Activated CD4-positive, CD25-positive, alpha-beta regulatory T cell (primary cell): ENCODE data around the gene KDM5A.
"Not testable (repeated sequence)": the region's sequence is repeated elsewhere in the genome, so short reads cannot be mapped to it uniquely, and the experiment has no call there.

Source experiments
- DNase-seq, 4 experiments: peaks; one replicate each; lab custom pipeline; 2025; lab: John Stamatoyannopoulos, UW

Gene KDM5A

DNA sequence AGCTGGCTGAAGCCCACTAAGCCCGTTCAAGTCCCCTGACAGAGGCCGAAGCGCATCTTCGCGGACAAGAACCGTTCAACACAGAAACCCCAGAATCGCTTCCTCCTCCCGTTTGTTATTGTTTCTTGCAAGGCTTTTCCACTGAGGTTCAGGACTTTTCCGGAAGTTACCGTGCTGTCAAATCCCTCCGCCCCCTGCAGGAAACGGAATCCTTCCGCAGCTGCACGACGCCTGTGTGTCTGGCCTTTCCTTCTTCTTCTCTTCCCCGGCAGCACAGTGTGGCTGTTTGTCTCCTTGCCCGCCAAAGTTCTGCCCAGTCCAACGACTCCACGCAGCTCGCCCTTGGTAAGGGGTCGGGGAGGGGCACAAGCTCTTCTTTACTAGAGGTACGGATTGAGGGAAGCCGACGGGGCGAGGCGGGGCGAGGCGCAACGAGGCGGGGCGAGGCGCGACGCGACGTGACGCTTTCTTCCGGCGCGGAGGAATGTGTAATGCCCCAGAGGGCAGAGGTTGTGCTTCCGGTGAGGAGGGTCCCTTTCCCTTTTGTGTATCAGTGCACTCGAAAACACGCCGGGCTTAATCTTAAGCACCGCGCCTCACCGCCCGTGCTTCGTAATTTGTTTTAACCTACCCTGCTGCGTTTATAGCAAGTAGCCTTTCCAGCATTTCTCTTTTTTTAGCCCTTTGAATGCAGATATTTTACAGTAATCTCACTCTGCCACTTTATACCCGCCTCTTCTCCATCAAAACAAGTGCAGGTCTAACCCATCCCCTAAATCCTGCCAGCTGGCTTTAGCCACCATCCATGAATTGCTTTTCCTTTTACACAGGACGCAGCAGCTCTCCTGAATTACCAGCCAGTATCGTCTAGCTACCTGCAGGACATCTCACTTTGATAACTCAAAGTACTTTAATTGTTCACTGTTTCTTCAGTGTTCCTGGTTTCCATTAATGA, at the start of gene KDM5A:
TSS of gene KDM5A (minus strand) at position 179 of the 955 bp plus-strand sequence. CDS start 229 bp downstream, outside the sequence.
- DNase-seq, result no peak

DNA sequence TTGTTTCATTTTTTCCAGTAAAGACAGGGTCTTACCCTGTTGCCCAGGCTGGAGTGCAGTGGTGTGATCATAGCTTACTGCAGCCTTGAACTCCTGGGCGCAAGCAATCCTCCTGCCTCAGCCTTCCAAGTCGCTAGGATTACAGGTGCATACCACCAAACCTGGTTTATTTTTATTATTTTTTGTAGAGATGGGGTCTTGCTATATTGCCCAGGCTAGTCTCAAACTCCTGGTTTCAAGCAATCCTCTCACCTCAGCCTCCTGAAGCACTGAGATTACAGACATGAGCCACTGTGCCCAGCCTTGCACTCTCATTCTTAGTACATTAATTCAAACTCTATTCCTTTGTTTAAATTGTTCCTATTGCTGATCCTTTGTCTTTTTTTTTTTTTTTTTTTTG, 46.6 kb upstream of the KDM5A start:
- DNase-seq, result not testable (repeated sequence)

DNA sequence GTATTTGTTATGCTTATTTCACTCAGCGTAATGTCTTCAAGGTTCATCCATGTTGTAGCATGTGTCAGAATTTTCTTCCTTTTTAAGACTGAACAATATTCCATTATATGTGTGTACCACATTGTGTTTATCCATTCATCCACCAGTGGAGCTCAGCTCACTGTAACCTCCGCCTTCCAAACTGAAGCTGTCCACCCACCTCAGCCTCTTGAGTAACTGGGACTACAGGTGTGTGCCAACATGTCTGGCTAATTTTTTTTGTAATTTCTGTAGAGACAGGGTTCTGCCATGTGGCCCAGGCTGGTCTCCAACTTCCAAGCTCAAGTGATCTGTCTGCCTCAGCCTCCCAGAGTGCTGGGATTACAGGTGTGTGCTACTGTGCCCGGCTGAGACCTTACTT, 33.4 kb upstream of the KDM5A start:
- no peak for DNase-seq

DNA sequence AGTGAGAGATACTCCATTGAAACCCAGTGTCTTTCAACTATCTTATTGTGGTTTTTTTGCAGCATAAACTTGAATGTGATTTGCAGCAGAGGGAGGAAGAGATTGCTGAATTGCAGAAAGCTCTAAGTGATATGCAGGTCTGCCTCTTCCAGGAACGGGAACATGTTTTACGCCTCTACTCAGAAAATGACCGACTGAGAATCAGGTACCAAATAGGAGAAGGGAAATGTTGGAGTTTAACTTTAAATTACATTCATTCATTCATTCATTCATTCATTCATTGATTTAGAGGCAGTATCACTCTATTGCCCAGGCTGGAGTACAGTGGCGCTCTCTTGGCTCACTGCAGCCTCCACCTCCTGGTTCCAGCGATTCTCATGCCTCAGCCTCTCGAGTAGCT, 29.3 kb upstream of the KDM5A start:
- no peak for DNase-seq

DNA sequence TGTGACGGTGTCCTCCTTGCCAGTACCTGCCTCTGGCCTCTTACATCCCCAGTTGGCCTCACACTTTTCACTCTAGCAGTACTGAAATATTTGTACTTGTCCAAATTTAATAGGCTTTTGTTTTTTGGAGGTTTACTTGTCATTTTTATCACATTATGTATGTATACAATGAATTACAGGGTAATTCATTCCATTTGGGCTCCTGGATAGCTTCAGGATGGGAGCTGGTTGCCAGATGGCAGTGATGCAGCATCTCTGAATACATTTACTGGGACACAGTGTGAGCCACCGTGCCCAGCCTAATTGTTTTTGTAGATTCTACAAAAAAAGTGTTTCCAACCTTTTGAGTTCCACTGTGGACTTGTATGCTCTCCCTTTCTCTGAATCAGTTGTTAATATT, 25.7 kb upstream of the KDM5A start:
- DNase-seq, result no peak

DNA sequence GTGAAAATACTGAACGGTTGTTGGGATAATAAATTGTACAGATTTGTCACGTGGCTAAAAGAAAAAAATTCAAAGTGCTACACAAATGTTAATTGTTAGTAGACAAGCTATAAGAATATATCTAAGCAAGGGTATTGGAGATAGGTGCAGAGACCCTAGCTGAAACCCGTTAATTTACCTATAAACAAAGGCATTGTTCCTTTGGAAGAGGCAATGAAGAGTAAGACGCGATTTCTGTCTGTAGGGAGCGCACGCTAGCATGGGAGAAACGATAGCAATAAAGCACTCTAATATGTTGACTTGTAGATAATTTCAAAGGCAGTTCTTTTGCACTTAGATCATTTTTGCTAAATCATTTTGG, 12.9 kb upstream of the KDM5A start:
- no peak for DNase-seq

DNA sequence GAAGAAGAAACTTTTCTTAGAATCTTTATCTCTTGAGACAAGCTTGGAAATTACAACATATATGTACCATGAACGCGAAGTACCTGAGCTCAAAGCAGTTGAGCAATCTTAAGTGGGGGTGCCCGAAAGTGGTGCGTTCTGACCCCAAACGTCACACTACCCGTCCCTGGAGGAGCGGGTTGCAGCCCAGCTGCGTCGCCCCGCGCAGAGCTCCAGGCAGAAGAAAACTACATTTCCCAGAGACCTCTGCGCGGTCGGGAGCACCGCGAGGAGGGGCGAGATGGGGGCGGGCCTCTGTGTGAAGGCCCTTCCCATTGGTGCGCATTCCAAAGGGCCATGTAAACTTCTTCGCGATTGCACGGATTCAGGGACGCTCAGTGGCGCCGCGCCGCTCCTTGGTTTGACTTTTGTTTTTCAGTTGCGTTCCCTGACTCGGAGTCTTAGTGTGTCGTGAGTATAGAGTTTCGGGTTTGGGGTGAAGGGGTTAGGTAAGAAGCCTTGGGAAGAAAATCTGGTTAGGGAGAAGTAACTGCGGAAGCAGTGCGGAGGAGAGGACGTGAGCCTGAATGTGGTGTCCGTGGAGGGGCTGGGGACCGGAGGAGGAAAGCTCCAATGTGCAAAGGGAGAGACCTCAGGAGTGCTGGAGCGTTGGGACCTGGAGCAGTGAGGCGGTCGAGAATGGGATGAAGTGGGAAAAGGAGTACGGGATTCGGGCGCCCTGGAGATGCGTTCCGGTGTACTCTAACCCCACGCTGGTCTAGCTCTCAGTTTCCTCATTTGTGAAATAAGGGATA, 12.3 kb upstream of the KDM5A start, which contains the start of gene CCDC77:
TSS of gene CCDC77 (plus strand) at position 410 of the 794 bp plus-strand sequence. CDS start 7,740 bp downstream, outside the sequence.
- no peak for DNase-seq

DNA sequence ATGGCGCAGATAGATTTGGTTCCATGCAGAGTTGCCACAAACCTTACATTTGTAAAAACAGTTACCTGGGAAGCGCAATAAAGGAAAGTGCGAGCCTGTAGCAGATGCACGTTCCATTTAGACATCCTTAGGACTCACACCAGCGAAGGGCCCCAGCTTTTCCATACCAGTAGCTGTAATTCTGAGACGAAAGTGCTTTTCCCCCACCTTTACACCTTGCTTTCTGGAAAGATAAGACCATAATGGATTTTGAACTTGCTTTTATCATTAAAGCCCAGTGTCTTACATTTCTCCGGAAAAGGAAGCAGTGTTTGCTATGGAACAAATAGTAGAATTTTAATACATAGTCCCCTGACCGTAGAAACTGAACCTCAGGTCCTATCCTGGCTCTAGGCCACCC, 11.7 kb upstream of the KDM5A start:
- DNase-seq, result no peak

DNA sequence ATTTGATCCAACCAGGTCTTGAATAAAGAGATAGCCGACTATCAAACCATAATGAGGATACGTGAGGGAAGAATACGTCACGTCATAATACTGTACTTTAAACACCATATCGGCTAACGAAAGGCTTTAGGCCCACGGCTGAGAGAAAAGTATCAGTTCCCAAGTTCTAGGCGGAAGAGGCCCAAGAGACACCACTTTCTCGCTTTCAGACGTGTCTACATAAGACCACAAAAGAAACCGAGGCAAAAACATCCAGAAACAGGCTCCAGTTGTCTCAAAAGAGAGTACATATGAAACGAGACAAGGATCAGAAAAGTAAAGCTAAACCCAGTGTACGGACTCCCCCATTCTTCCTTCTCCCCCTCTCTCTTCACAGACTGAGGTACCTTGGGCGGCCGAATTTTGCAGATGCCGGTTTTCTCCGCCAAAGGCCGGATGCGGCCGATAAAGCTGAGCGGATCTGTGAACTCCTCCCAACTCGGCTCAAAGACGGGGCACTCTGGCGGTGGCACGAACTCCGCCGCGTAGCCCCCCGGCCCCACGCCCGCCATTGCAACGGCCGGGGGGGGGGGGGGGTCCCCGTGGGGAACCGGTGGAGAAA, 479 bp downstream of the KDM5A start:
- no peak for DNase-seq

DNA sequence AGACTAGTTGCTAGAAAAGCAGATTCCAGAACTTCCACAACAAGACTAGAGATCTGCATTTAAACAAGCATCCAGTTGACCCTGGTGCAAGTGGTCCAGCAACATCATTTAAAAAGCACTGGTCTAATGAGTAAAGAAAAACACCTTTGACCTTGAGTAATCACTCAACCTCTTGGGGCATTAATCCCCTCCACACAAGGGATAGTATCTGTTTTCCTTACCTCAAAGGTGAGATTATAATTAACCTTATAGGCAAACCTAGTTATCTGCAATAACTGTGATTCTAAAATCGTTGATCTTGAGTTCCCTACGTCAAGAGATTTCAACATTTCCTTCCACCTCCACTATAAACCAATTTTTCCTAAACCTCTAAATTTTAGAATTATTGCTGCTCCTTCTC, 1.1 kb downstream of the KDM5A start:
- DNase-seq, result no peak

DNA sequence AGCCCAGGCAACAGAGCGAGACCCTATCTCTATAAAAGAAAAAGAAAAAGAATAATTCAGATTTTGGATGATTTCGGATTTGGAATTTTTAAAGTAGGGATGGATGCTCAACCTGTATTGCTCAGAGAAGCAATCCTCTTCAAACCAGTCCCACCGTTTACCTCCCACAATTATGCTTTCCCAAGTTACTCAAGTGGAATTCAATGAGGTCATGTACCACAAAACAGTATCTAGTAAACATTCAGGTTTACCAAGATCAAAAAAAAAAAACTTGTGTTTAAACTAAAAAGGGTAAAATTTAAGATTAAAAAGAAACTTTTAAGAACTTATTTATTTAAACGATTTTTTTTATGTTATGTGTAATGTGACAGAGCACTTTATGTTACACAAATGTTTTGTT, 2.5 kb downstream of the KDM5A start:
- no peak for DNase-seq

DNA sequence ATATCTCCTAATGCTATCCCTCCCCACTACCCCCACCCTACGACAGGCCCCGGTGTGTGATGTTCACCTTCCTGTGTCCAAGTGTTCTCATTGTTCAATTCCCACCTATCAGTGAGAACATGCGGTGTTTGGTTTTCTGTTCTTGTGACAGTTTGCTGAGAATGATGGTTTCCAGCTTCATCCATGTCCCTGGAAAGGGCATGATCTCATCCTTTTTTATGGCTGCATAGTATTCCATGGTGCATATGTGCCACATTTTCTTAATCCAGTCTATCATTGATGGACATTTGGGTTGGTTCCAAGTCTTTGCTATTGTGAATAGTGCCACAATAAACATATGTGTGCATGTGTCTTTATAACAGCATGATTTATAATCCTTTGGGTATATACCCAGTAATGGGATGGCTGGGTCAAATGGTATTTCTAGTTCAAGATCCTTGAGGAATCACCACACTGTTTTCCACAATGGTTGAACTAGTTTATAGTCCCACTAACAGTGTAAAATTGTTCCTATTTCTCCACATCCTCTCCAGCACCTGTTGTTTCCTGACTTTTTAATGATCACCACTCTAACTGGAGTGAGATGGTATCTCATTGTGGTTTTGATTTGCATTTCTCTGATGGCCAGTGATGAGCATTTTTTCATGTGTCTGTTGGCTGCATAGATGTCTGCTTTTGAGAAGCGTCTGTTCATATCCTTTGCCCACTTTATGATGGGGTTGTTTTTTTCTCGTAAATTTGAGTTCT, 18.2 kb downstream of the KDM5A start:
- DNase-seq, result not testable (repeated sequence)

DNA sequence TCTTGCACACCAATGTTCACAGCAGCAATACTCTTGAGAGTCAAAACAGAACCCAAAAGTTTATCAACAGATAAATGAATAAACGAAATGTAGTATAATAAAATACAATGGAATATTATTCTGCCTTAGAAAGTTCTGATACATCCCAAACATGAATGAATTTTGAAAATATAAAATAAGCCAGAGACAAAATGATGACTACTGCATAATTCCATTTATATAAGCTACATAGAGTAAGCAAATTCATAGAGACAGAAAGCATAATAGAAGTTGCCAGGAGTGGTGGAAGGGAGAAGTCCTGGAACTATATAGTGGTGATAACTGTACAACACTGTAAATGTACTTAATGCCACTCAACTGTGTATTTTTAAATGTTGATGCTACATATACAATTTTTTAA, 21.1 kb downstream of the KDM5A start:
- no peak for DNase-seq

DNA sequence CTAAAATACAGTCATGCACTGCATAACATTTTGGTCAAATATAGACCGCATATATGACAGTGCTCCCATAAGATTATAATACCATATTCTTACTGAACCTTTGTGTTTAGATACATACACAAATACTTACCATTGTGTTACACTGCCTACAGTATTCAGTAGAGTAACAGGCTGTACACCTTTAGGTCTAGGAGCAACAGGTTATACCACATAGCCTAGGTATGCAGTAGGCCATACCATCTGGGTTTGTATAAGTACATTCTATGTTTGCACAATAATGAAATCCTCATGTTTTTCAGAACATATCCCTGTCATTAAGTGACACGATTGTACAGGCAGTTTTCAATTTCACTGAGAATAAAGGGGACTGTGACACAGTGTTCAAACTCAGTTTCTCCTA, 22.3 kb downstream of the KDM5A start:
- DNase-seq, result no peak

DNA sequence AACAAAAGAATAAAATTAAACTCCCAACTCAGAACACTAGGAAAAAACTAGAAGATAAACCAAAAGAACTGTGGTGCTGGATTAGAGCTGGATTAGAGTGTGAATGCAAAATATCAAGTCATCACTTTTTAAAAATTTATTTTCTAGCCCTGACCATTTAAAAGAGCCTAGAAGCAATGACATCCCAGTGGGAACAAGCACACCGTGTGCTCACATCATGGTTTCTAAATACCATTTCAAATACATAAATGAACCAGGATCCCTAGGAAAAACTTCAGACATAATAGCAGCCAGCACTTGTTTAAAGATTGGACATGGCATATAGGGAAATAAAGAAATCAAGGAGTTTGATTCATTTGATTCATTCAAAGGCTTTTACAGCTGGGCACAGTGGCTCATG, 30.0 kb downstream of the KDM5A start:
- DNase-seq, result no peak

DNA sequence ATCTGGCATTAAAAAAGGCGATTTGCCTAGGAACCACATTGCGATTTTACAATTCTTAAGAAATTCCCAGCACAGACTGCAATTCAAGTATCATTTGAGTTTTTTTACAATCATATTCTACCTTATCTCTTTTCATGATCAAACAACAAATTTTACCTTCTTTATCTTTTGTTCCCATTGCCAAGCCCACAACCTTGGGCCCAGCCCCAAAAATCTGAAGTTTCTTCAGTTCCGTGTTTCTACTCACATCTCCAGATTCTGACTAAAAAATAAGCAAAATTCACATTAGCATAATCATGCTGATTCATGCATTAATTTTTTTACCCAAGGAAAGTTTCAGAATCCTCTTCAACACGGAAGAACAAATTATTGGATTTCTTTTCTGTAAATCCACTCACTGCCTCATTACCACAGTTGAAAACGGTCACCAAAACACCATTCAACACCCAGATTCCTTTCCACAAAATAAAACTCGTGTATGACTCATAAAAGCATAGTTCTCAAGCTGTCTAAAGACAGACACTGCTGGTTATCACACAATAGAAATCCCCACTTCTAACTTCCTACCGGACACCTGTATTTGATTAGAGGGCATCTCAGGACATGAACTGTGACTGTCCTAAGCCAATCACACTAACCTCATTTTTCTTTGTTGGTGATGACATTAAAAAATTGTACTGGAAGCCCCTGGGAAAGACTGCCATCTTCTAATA, 32.7 kb downstream of the KDM5A start:
- DNase-seq, result no peak

DNA sequence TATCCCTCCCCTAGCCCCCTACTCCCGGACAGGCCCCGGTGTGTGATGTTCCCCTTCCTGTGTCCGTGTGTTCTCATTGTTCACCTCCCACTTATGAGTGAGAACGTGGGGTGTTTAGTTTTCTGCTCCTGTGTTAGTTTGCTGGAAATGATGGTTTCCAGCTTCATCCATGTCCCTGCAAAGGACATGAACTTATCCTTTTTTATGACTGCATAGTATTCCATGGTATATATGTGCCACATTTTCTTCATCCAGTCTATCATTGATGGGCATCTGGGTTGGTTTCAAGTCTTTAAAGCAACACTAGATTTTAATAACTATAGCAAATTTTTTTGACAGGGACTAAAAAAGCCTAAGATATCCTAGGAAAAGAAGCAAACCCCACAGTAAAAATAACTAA, 37.9 kb downstream of the KDM5A start:
- DNase-seq, result not testable (repeated sequence)

DNA sequence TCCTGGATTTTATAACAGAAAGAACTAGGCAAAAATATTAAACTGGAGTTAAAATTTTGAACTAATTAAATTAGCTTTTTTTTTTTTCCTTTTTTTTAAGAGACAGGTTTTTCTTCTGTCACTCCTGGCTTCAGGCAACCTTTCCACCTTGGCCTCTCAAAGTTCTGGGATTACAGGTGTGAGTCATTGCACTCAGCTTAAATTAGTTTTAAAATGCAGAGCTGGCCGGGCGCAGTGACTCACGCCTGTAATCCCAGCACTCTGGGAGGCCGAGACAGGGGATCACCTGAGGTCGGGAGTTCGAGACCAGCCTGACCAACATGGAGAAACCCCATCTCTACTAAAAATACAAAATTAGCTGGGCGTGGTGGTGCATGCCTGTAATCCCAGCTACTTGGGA, 39.5 kb downstream of the KDM5A start:
- DNase-seq, result not testable (repeated sequence)

DNA sequence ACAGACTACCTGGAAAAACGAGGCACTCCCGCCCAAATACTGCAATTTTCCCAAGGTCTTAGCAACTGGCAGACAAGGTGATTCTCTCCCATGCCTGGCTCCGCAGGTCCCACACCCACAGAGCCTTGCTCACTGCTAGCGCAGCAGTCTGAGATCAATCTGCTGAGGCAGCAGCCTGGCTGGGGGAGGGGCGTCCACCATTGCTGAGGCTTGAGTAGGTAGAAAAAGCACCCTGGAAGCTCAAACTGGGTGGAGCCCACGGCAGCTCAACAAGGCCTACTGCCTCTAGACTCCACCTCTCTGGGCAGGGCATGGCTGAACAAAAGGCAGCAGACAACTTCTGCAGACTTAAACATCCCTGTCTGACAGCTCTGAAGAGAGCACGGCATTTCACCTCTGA, 46.1 kb downstream of the KDM5A start:
- not testable (repeated sequence) for DNase-seq

DNA sequence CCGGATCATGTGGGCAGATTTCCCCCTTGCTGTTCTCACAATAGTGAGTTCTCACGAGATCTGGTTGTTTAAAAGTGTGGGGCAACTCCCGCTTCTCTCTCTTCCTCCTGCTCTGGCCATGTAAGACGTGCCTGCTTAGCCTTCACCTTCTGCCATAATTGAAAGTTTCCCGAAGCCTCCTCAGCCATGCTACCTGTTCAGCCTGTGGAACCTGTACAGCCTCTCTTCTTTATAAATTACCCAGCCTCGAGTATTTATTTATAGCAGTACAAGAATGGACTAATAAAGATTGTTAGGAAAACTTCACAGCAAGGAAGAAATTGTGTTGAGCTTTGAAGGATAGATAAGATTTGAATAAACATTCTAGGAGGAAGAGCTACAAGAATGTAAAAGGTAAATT, 52.1 kb downstream of the KDM5A start:
- no peak for DNase-seq

DNA sequence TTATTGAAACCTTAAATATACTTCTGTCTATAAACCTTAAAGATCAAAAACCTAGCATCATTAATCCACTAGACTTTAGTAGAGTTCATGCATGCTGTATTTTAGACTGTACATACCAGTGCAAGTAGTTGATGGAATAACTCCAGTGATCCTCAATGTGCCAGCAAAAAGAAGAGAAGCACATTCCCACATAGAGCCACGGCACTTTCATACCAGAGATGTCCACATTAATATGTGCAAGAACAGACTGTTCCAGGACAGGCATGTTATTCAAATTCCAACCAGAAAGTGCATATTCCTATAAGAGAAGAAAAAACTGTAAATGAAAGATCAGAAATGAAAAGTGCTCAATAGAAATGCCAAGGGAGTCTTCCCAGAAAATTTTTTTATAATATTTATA, 55.0 kb downstream of the KDM5A start:
- DNase-seq, result no peak
